HEK293 (cell line): Measurements from ENCODE around the gene SLC35G2.
A peak's percentile ranks its signal among the peaks of the same experiment; 100 is the strongest.

Source experiments
- CTCF ChIA-PET: fragments of 350-600 bp; formaldehyde crosslinking; extraction: SDS; loops from one replicate; lab custom pipeline; 2021; ENCODE audit warnings: antibody characterized with exemption; lab: Yijun Ruan, JAX
- POLR2A ChIA-PET: fragments of 300-600 bp; formaldehyde crosslinking; extraction: SDS; loops from one replicate; lab custom pipeline; 2020; ENCODE audit warnings: antibody characterized with exemption, inconsistent platforms; lab: Yijun Ruan, JAX
- H3K27ac ChIP-seq: fragments of 200-500 bp; sonication (Bioruptor generic); 2 replicates; pipeline ENCODE4 v1.5.1; 2014; ENCODE audit warnings: low read depth, low read length, control low read depth, inconsistent platforms; ENCODE audit errors: extremely low read depth
- H3K36me3 ChIP-seq, 2 experiments: fragments of 200-500 bp in 1 of 2; sonication (Bioruptor generic) in 1 of 2; 1 replicate in 1 of 2; 2 replicates in 1 of 2; pipeline ENCODE4 v1.5.1; 2014 to 2017; ENCODE audit warnings: inconsistent platforms in 2 of 2, low read length in 2 of 2; ENCODE audit not compliant: control insufficient read depth in 2 of 2, insufficient read depth in 1 of 2
- H3K4me1 ChIP-seq: fragments of 200-500 bp; sonication (Bioruptor generic); 2 replicates; pipeline ENCODE4 v1.5.1; 2014; ENCODE audit warnings: mild to moderate bottlenecking, low read length, inconsistent platforms; ENCODE audit not compliant: control insufficient read depth, insufficient read depth
- H3K4me3 ChIP-seq: 2 replicates; pipeline ENCODE4 v1.5.1; 2011; ENCODE audit warnings: low read depth, mild to moderate bottlenecking, control low read depth, low read length, moderate library complexity
- H3K9me3 ChIP-seq: fragments of 200-500 bp; sonication (Bioruptor generic); 2 replicates; pipeline ENCODE4 v1.5.1; 2014; ENCODE audit warnings: low read depth, low read length, inconsistent platforms; ENCODE audit not compliant: control insufficient read depth, insufficient read depth
- FEZF1 ChIP-seq: fragments of 450-650 bp; formaldehyde crosslinking; IDR thresholded peaks from 2 replicates; pipeline ENCODE4 v1.5.1; 2016; ENCODE audit warnings: missing biosample characterization, missing genetic modification characterization
- HOXC10 ChIP-seq: sonication (generic); formaldehyde crosslinking; IDR thresholded peaks from 2 replicates; pipeline ENCODE4 v1.8.1; 2023; ENCODE audit warnings: mild to moderate bottlenecking, missing genetic modification reagents
- REPIN1 ChIP-seq: fragments of 450-650 bp; formaldehyde crosslinking; IDR thresholded peaks from 2 replicates; pipeline ENCODE4 v1.5.1; 2017; ENCODE audit warnings: missing biosample characterization, missing genetic modification characterization, low read depth
- TCF7L2 ChIP-seq: IDR thresholded peaks from 2 replicates; pipeline ENCODE4 v1.6.1; 2011; ENCODE audit warnings: low read depth, mild to moderate bottlenecking, inconsistent platforms, low read length, moderate library complexity, borderline replicate concordance
- WT1 ChIP-seq: fragments of 450-650 bp; formaldehyde crosslinking; IDR thresholded peaks from 2 replicates; pipeline ENCODE4 v1.5.1; 2016; ENCODE audit warnings: missing biosample characterization, missing genetic modification characterization
- YY1 ChIP-seq: fragments of 450-650 bp; formaldehyde crosslinking; IDR thresholded peaks from 2 replicates; pipeline ENCODE4 v1.5.1; 2018; ENCODE audit warnings: missing biosample characterization, missing genetic modification characterization
- ZBTB8A ChIP-seq: fragments of 450-650 bp; formaldehyde crosslinking; IDR thresholded peaks from 2 replicates; pipeline ENCODE4 v1.5.1; 2016; ENCODE audit warnings: missing biosample characterization, missing genetic modification characterization
- ZNF221 ChIP-seq: fragments of 450-650 bp; formaldehyde crosslinking; IDR thresholded peaks from 2 replicates; pipeline ENCODE4 v1.5.1; 2017; ENCODE audit warnings: missing biosample characterization, missing genetic modification characterization, borderline replicate concordance
- ZNF560 ChIP-seq: fragments of 450-650 bp; formaldehyde crosslinking; IDR thresholded peaks from 2 replicates; pipeline ENCODE4 v1.5.1; 2017; ENCODE audit warnings: missing biosample characterization, missing genetic modification characterization, borderline replicate concordance
- ZNF791 ChIP-seq: fragments of 450-650 bp; formaldehyde crosslinking; IDR thresholded peaks from 2 replicates; pipeline ENCODE4 v1.5.1; 2016; ENCODE audit warnings: missing biosample characterization, missing genetic modification characterization
- TF ChIP-seq, protein P1 (sequence below): fragments of 450-650 bp; formaldehyde crosslinking; IDR thresholded peaks from 2 replicates; pipeline ENCODE4 v1.5.1; 2016; ENCODE audit warnings: missing biosample characterization, missing genetic modification characterization, borderline replicate concordance
- TF ChIP-seq, protein P2 (sequence below): fragments of 450-650 bp; formaldehyde crosslinking; IDR thresholded peaks from 2 replicates; pipeline ENCODE4 v1.5.1; 2016; ENCODE audit warnings: missing biosample characterization, missing genetic modification characterization
- TF ChIP-seq, protein P3 (sequence below): fragments of 450-650 bp; formaldehyde crosslinking; IDR thresholded peaks from 2 replicates; pipeline ENCODE4 v1.5.1; 2017; ENCODE audit warnings: missing biosample characterization, missing genetic modification characterization
- TF ChIP-seq, protein P4 (sequence below): fragments of 450-650 bp; formaldehyde crosslinking; IDR thresholded peaks from 2 replicates; pipeline ENCODE4 v1.5.1; 2016; ENCODE audit warnings: missing biosample characterization, missing genetic modification characterization
- TF ChIP-seq, protein P5 (sequence below): fragments of 450-650 bp; formaldehyde crosslinking; IDR thresholded peaks from 2 replicates; pipeline ENCODE4 v1.5.1; 2016; ENCODE audit warnings: missing biosample characterization, missing genetic modification characterization, low read depth
- TF ChIP-seq, protein P6 (sequence below): fragments of 450-650 bp; IDR thresholded peaks from 2 replicates; pipeline ENCODE4 v1.5.1; 2018; ENCODE audit warnings: missing biosample characterization, mild to moderate bottlenecking, missing genetic modification characterization

Gene SLC35G2

DNA sequence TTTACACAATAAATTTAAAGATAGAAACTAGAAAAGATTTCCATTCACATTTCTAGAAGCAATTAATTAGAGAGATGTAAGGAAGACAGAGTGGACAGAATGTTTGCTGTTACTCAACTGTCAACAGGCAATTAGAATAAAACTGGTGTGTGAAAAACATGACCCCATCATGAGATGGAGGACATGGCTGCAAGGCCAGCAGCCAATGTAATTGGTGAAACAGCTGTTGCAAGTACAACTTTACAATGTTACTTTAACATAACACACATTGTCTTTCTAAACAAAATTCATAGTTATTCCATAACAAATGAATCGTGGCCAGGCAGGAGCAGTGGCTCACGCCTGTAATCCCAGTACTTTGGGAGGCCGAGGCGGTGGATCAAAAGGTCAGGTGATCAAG, 38.2 kb upstream of the SLC35G2 start (continued):
- TF ChIP-seq, protein P1, sequence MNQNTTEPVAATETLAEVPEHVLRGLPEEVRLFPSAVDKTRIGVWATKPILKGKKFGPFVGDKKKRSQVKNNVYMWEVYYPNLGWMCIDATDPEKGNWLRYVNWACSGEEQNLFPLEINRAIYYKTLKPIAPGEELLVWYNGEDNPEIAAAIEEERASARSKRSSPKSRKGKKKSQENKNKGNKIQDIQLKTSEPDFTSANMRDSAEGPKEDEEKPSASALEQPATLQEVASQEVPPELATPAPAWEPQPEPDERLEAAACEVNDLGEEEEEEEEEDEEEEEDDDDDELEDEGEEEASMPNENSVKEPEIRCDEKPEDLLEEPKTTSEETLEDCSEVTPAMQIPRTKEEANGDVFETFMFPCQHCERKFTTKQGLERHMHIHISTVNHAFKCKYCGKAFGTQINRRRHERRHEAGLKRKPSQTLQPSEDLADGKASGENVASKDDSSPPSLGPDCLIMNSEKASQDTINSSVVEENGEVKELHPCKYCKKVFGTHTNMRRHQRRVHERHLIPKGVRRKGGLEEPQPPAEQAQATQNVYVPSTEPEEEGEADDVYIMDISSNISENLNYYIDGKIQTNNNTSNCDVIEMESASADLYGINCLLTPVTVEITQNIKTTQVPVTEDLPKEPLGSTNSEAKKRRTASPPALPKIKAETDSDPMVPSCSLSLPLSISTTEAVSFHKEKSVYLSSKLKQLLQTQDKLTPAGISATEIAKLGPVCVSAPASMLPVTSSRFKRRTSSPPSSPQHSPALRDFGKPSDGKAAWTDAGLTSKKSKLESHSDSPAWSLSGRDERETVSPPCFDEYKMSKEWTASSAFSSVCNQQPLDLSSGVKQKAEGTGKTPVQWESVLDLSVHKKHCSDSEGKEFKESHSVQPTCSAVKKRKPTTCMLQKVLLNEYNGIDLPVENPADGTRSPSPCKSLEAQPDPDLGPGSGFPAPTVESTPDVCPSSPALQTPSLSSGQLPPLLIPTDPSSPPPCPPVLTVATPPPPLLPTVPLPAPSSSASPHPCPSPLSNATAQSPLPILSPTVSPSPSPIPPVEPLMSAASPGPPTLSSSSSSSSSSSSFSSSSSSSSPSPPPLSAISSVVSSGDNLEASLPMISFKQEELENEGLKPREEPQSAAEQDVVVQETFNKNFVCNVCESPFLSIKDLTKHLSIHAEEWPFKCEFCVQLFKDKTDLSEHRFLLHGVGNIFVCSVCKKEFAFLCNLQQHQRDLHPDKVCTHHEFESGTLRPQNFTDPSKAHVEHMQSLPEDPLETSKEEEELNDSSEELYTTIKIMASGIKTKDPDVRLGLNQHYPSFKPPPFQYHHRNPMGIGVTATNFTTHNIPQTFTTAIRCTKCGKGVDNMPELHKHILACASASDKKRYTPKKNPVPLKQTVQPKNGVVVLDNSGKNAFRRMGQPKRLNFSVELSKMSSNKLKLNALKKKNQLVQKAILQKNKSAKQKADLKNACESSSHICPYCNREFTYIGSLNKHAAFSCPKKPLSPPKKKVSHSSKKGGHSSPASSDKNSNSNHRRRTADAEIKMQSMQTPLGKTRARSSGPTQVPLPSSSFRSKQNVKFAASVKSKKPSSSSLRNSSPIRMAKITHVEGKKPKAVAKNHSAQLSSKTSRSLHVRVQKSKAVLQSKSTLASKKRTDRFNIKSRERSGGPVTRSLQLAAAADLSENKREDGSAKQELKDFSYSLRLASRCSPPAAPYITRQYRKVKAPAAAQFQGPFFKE (tag by site-specific recombination): no peak
- TF ChIP-seq YY1: no peak
- TF ChIP-seq, protein P2, sequence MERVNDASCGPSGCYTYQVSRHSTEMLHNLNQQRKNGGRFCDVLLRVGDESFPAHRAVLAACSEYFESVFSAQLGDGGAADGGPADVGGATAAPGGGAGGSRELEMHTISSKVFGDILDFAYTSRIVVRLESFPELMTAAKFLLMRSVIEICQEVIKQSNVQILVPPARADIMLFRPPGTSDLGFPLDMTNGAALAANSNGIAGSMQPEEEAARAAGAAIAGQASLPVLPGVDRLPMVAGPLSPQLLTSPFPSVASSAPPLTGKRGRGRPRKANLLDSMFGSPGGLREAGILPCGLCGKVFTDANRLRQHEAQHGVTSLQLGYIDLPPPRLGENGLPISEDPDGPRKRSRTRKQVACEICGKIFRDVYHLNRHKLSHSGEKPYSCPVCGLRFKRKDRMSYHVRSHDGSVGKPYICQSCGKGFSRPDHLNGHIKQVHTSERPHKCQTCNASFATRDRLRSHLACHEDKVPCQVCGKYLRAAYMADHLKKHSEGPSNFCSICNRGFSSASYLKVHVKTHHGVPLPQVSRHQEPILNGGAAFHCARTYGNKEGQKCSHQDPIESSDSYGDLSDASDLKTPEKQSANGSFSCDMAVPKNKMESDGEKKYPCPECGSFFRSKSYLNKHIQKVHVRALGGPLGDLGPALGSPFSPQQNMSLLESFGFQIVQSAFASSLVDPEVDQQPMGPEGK (tag by site-specific recombination): no peak
- TF ChIP-seq ZNF221: no peak
- TF ChIP-seq FEZF1 (tag by site-specific recombination): no peak
- TF ChIP-seq, protein P3, sequence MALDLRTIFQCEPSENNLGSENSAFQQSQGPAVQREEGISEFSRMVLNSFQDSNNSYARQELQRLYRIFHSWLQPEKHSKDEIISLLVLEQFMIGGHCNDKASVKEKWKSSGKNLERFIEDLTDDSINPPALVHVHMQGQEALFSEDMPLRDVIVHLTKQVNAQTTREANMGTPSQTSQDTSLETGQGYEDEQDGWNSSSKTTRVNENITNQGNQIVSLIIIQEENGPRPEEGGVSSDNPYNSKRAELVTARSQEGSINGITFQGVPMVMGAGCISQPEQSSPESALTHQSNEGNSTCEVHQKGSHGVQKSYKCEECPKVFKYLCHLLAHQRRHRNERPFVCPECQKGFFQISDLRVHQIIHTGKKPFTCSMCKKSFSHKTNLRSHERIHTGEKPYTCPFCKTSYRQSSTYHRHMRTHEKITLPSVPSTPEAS (tag by site-specific recombination): no peak
- TF ChIP-seq WT1: no peak
- TF ChIP-seq ZNF791 (tag by site-specific recombination): no peak
- TF ChIP-seq, protein P4, sequence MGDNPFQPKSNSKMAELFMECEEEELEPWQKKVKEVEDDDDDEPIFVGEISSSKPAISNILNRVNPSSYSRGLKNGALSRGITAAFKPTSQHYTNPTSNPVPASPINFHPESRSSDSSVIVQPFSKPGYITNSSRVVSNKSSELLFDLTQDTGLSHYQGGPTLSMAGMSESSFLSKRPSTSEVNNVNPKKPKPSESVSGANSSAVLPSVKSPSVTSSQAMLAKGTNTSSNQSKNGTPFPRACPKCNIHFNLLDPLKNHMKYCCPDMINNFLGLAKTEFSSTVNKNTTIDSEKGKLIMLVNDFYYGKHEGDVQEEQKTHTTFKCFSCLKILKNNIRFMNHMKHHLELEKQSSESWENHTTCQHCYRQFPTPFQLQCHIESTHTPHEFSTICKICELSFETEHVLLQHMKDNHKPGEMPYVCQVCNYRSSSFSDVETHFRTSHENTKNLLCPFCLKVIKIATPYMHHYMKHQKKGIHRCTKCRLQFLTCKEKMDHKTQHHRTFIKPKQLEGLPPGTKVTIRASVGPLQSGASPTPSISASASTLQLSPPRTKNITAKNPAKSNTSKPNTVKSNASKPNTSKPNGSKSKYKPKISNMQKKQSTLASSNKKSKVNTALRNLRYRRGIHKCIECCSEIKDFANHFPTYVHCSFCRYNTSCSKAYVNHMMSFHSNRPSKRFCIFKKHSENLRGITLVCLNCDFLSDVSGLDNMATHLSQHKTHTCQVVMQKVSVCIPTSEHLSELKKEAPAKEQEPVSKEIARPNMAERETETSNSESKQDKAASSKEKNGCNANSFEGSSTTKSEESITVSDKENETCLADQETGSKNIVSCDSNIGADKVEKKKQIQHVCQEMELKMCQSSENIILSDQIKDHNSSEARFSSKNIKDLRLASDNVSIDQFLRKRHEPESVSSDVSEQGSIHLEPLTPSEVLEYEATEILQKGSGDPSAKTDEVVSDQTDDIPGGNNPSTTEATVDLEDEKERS (tag by site-specific recombination): no peak
- TF ChIP-seq REPIN1 (tag by site-specific recombination): no peak
- no peak for TF ChIP-seq ZBTB8A
- TF ChIP-seq HOXC10 (CRISPR knock-in tag): no peak
- no peak for TF ChIP-seq TCF7L2
- TF ChIP-seq ZNF560: no peak

DNA sequence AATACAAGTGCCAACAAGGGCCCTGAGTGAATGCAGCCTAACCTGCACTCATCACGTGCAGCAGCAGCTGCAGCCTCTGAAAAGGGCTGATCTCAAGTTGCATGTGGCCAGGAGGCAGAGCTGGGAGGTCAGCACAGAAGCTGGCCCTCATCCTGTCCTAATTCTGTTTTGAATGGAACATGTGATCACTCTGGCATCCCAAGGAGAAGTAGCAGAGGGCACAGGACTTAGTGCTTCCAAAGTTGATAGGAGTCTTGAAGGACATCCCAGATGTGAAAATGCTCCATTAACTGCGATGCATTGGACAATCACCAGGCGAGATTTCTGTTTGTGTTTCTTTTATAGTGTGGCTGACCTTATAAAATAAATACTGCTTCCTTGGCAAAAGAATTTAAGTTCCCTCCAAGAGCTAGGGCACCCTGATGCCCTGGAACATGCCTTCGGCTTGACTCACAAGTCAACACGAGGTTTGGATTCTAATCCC, 35.2 kb upstream of the SLC35G2 start:
- Histone ChIP-seq H3K36me3 (no peaks in the 10 kb centered on the region), H3K27ac (no peak overlapping the region), H3K4me3 (no peak overlapping the region), H3K9me3 (no peaks in the 10 kb centered on the region; the same call in 1 of the 2 replicates), H3K4me1 (no peaks in the 10 kb centered on the region)
- ChIA-PET CTCF (no interaction called here), POLR2A (no interaction called here)
- TF ChIP-seq, protein P5, sequence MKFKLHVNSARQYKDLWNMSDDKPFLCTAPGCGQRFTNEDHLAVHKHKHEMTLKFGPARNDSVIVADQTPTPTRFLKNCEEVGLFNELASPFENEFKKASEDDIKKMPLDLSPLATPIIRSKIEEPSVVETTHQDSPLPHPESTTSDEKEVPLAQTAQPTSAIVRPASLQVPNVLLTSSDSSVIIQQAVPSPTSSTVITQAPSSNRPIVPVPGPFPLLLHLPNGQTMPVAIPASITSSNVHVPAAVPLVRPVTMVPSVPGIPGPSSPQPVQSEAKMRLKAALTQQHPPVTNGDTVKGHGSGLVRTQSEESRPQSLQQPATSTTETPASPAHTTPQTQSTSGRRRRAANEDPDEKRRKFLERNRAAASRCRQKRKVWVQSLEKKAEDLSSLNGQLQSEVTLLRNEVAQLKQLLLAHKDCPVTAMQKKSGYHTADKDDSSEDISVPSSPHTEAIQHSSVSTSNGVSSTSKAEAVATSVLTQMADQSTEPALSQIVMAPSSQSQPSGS: no peak
- TF ChIP-seq, protein P6, sequence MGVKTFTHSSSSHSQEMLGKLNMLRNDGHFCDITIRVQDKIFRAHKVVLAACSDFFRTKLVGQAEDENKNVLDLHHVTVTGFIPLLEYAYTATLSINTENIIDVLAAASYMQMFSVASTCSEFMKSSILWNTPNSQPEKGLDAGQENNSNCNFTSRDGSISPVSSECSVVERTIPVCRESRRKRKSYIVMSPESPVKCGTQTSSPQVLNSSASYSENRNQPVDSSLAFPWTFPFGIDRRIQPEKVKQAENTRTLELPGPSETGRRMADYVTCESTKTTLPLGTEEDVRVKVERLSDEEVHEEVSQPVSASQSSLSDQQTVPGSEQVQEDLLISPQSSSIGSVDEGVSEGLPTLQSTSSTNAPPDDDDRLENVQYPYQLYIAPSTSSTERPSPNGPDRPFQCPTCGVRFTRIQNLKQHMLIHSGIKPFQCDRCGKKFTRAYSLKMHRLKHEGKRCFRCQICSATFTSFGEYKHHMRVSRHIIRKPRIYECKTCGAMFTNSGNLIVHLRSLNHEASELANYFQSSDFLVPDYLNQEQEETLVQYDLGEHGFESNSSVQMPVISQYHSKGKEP (tag by site-specific recombination): peak; percentile 15; the same call in 1 of the 2 replicates
